ENCODE data around the gene PHF19. TPM values are rescaled to one million over a fixed set of nuclear protein-coding genes. Genes with fewer than 3 reads are reported as not detected.

The PHF19 gene
- total RNA-seq, 1 donor from 2014 or later: 10.0 TPM

GRCh38 chr9:120886490-120886967, 9.5 kb upstream of the PHF19 start:
- H3K27me3 Mint-ChIP-seq (ENCODE audit: unreplicated experiment): peaks cover 4% of the 10 kb centered on the region
- DNase-seq (ENCODE audit: low spot score): no peak
- no peak overlapping the region for H3K27ac Mint-ChIP-seq (ENCODE audit: unreplicated experiment)
- no peaks in the 10 kb centered on the region for H3K4me1 Mint-ChIP-seq (ENCODE audit: unreplicated experiment)
- no peak overlapping the region for H3K4me3 Mint-ChIP-seq (ENCODE audit: unreplicated experiment)
- H3K9me3 Mint-ChIP-seq (ENCODE audit: unreplicated experiment): no peaks in the 10 kb centered on the region
- no peaks in the 10 kb centered on the region for H3K36me3 Mint-ChIP-seq (ENCODE audit: low read depth, unreplicated experiment)
- TF ChIP-seq CTCF (IDR thresholded peaks at IDR 0.05; ENCODE audit: unreplicated experiment): no peak

GRCh38 chr9:120885958-120886357, 9.0 kb upstream of the PHF19 start:
- Mint-ChIP-seq H3K4me3 (ENCODE audit: unreplicated experiment) (no peak overlapping the region), H3K4me1 (ENCODE audit: unreplicated experiment) (no peaks in the 10 kb centered on the region), H3K27ac (ENCODE audit: unreplicated experiment) (no peak overlapping the region), H3K27me3 (ENCODE audit: unreplicated experiment) (peaks cover 2% of the 10 kb centered on the region), H3K9me3 (ENCODE audit: unreplicated experiment) (no peaks in the 10 kb centered on the region), H3K36me3 (ENCODE audit: low read depth, unreplicated experiment) (no peaks in the 10 kb centered on the region)
- DNase-seq (ENCODE audit: low spot score): no peak
- TF ChIP-seq CTCF (IDR thresholded peaks at IDR 0.05; ENCODE audit: unreplicated experiment): no peak

- Mint-ChIP-seq H3K4me3 (ENCODE audit: unreplicated experiment) (no peak overlapping the region), H3K4me1 (ENCODE audit: unreplicated experiment) (no peaks in the 10 kb centered on the region)
These were observed 8.5 kb upstream of the PHF19 start for GRCh38 chr9:120885457-120885856.

GRCh38 chr9:120883608-120883996, 6.6 kb upstream of the PHF19 start:
- Mint-ChIP-seq H3K36me3 (ENCODE audit: low read depth, unreplicated experiment) (no peaks in the 10 kb centered on the region), H3K4me3 (ENCODE audit: unreplicated experiment) (no peak overlapping the region)

More at GRCh38 chr9:120885457-120885856, 8.5 kb upstream of the PHF19 start:
- no peaks in the 10 kb centered on the region for H3K9me3 Mint-ChIP-seq (ENCODE audit: unreplicated experiment)
- no peak overlapping the region for H3K27ac Mint-ChIP-seq (ENCODE audit: unreplicated experiment)
- H3K36me3 Mint-ChIP-seq (ENCODE audit: low read depth, unreplicated experiment): no peaks in the 10 kb centered on the region
- TF ChIP-seq CTCF (IDR thresholded peaks at IDR 0.05; ENCODE audit: unreplicated experiment): no peak
- DNase-seq (ENCODE audit: low spot score): no peak
- H3K27me3 Mint-ChIP-seq (ENCODE audit: unreplicated experiment): peaks cover 4% of the 10 kb centered on the region

More at GRCh38 chr9:120883608-120883996, 6.6 kb upstream of the PHF19 start:
- peaks cover 1% of the 10 kb centered on the region for H3K27me3 Mint-ChIP-seq (ENCODE audit: unreplicated experiment)
- H3K9me3 Mint-ChIP-seq (ENCODE audit: unreplicated experiment): no peaks in the 10 kb centered on the region
- no peak overlapping the region for H3K27ac Mint-ChIP-seq (ENCODE audit: unreplicated experiment)
- no peaks in the 10 kb centered on the region for H3K4me1 Mint-ChIP-seq (ENCODE audit: unreplicated experiment)
- no peak for DNase-seq (ENCODE audit: low spot score)
- no peak for TF ChIP-seq CTCF (IDR thresholded peaks at IDR 0.05; ENCODE audit: unreplicated experiment)

Measured in endothelial cell (in vitro differentiated cells).